Central memory CD8-positive, alpha-beta T cell (primary cell): ENCODE data around the gene AIDA.
A peak's percentile ranks its signal among the peaks of the same experiment; 100 is the strongest.

ENCODE experiments used
- ATAC-seq: fragments of 150-1000 bp; cut with Tn5 transposase; replicated peaks from 2 replicates; pipeline ENCODE4 v1.10.0; 2022; ENCODE audit warnings: mild to moderate bottlenecking, moderate FRiP score, moderate number of reproducible peaks; ENCODE audit not compliant: poor library complexity, severe bottlenecking; ENCODE audit errors: extremely low read depth
- DNase-seq, 2 donors: peaks; one replicate each; pipeline ENCODE4 v3.0.0; 2021; ENCODE audit warnings: low spot score in 2 of 2
- H3K27ac Mint-ChIP-seq: one replicate; pipeline ENCODE4 v1.8.0; 2022; ENCODE audit warnings: low read depth, mild to moderate bottlenecking, moderate library complexity, mixed read lengths
- H3K27me3 Mint-ChIP-seq: one replicate; pipeline ENCODE4 v1.8.0; 2022; ENCODE audit warnings: mixed read lengths
- H3K36me3 Mint-ChIP-seq: one replicate; pipeline ENCODE4 v1.8.0; 2022; ENCODE audit warnings: mild to moderate bottlenecking, moderate library complexity, mixed read lengths; ENCODE audit not compliant: insufficient read depth
- H3K4me1 Mint-ChIP-seq: one replicate; pipeline ENCODE4 v1.8.0; 2022; ENCODE audit warnings: mixed read lengths
- H3K4me3 Mint-ChIP-seq: one replicate; pipeline ENCODE4 v1.8.0; 2022; ENCODE audit warnings: mild to moderate bottlenecking, moderate library complexity, mixed read lengths
- H3K9me3 Mint-ChIP-seq: one replicate; pipeline ENCODE4 v1.8.0; 2022; ENCODE audit warnings: mixed read lengths

The AIDA gene

GRCh38 chr1:222656391-222657155 is 55.7 kb downstream of the AIDA start:
- peak overlapping the region; percentile 99 for H3K27ac Mint-ChIP-seq
- H3K4me3 Mint-ChIP-seq = no peak overlapping the region
- peaks cover 83% of the 10 kb centered on the region for H3K36me3 Mint-ChIP-seq
- ATAC-seq (no peak), DNase-seq (no peak)
- no peaks in the 10 kb centered on the region for H3K27me3 Mint-ChIP-seq
- no peaks in the 10 kb centered on the region for H3K9me3 Mint-ChIP-seq
- peaks cover 49% of the 10 kb centered on the region for H3K4me1 Mint-ChIP-seq

GRCh38 chr1:222654849-222655248 is 57.4 kb downstream of the AIDA start:
- H3K4me3 Mint-ChIP-seq = peak overlapping the region; percentile 49
- H3K4me1 Mint-ChIP-seq = peaks cover 49% of the 10 kb centered on the region
- no peaks in the 10 kb centered on the region for H3K9me3 Mint-ChIP-seq
- ATAC-seq = peak; percentile 99
- H3K36me3 Mint-ChIP-seq = peaks cover 85% of the 10 kb centered on the region
- peak; percentile 43 to 74 for DNase-seq
- H3K27ac Mint-ChIP-seq = peak overlapping the region; percentile 99
- H3K27me3 Mint-ChIP-seq = no peaks in the 10 kb centered on the region

GRCh38 chr1:222653178-222653827 is 59.0 kb downstream of the AIDA start:
- no peak for DNase-seq

GRCh38 chr1:222652676-222653075 is 59.6 kb downstream of the AIDA start:
- DNase-seq (no peak), ATAC-seq (no peak)
- peaks cover 44% of the 10 kb centered on the region for H3K4me1 Mint-ChIP-seq
- H3K4me3 Mint-ChIP-seq = no peak overlapping the region
- peaks cover 71% of the 10 kb centered on the region for H3K36me3 Mint-ChIP-seq
- no peaks in the 10 kb centered on the region for H3K9me3 Mint-ChIP-seq
- H3K27me3 Mint-ChIP-seq = no peaks in the 10 kb centered on the region
- peak overlapping the region; percentile 99 for H3K27ac Mint-ChIP-seq

More at GRCh38 chr1:222653178-222653827, 59.0 kb downstream of the AIDA start:
- ATAC-seq = no peak
- no peak overlapping the region for H3K4me3 Mint-ChIP-seq
- peaks cover 72% of the 10 kb centered on the region for H3K36me3 Mint-ChIP-seq
- H3K27ac Mint-ChIP-seq = peak overlapping the region; percentile 99
- H3K9me3 Mint-ChIP-seq = no peaks in the 10 kb centered on the region
- H3K27me3 Mint-ChIP-seq = no peaks in the 10 kb centered on the region
- H3K4me1 Mint-ChIP-seq = peaks cover 47% of the 10 kb centered on the region

GRCh38 chr1:222644636-222644980 is 67.7 kb downstream of the AIDA start:
- Mint-ChIP-seq H3K27ac (peak overlapping the region; percentile 99), H3K27me3 (no peaks in the 10 kb centered on the region), H3K4me1 (peaks cover 22% of the 10 kb centered on the region), H3K36me3 (peaks cover 30% of the 10 kb centered on the region), H3K4me3 (peak overlapping the region; percentile 96), H3K9me3 (no peaks in the 10 kb centered on the region)
- DNase-seq (no peak), ATAC-seq (peak; percentile 61)

- peak overlapping the region; percentile 99 for H3K27ac Mint-ChIP-seq
- H3K27me3 Mint-ChIP-seq = no peaks in the 10 kb centered on the region
- H3K36me3 Mint-ChIP-seq = peaks cover 30% of the 10 kb centered on the region
- no peaks in the 10 kb centered on the region for H3K9me3 Mint-ChIP-seq
- DNase-seq (peak; percentile 93 to 98), ATAC-seq (peak; percentile 93)
- H3K4me1 Mint-ChIP-seq = peaks cover 22% of the 10 kb centered on the region
- peak overlapping the region; percentile 96 for H3K4me3 Mint-ChIP-seq
These were observed 68.2 kb downstream of the AIDA start for GRCh38 chr1:222643938-222644635.

GRCh38 chr1:222643606-222643937 is 68.7 kb downstream of the AIDA start:
- H3K27me3 Mint-ChIP-seq = no peaks in the 10 kb centered on the region
- peak overlapping the region; percentile 96 for H3K4me3 Mint-ChIP-seq
- peak overlapping the region; percentile 99 for H3K27ac Mint-ChIP-seq
- H3K36me3 Mint-ChIP-seq = peaks cover 28% of the 10 kb centered on the region
- H3K4me1 Mint-ChIP-seq = peaks cover 22% of the 10 kb centered on the region
- ATAC-seq = peak; percentile 25
- no peaks in the 10 kb centered on the region for H3K9me3 Mint-ChIP-seq
- no peak for DNase-seq

- Mint-ChIP-seq H3K36me3 (peaks cover 30% of the 10 kb centered on the region), H3K4me3 (no peak overlapping the region), H3K4me1 (peaks cover 22% of the 10 kb centered on the region), H3K27ac (no peak overlapping the region), H3K27me3 (no peaks in the 10 kb centered on the region), H3K9me3 (no peaks in the 10 kb centered on the region)
- ATAC-seq (no peak), DNase-seq (no peak)
These were observed 69.8 kb downstream of the AIDA start for GRCh38 chr1:222642468-222642867.

- H3K27me3 Mint-ChIP-seq = no peaks in the 10 kb centered on the region
- H3K4me1 Mint-ChIP-seq = peaks cover 22% of the 10 kb centered on the region
- no peak for DNase-seq
- H3K9me3 Mint-ChIP-seq = no peaks in the 10 kb centered on the region
- H3K27ac Mint-ChIP-seq = no peak overlapping the region
- H3K36me3 Mint-ChIP-seq = peaks cover 29% of the 10 kb centered on the region
- ATAC-seq = no peak
- no peak overlapping the region for H3K4me3 Mint-ChIP-seq
These were observed 70.9 kb downstream of the AIDA start for GRCh38 chr1:222641269-222641948.

- Mint-ChIP-seq H3K9me3 (no peaks in the 10 kb centered on the region), H3K4me3 (no peak overlapping the region), H3K27me3 (no peaks in the 10 kb centered on the region), H3K36me3 (peaks cover 26% of the 10 kb centered on the region), H3K27ac (no peak overlapping the region), H3K4me1 (peaks cover 5% of the 10 kb centered on the region)
- ATAC-seq (peak; percentile 81), DNase-seq (peak; percentile 35 to 74)
These were observed 77.9 kb downstream of the AIDA start for GRCh38 chr1:222634180-222635013.

- DNase-seq (no peak), ATAC-seq (no peak)
- Mint-ChIP-seq H3K27ac (no peak overlapping the region), H3K9me3 (no peaks in the 10 kb centered on the region), H3K36me3 (peaks cover 29% of the 10 kb centered on the region), H3K27me3 (no peaks in the 10 kb centered on the region), H3K4me1 (peaks cover 5% of the 10 kb centered on the region), H3K4me3 (no peak overlapping the region)
These were observed 79.5 kb downstream of the AIDA start for GRCh38 chr1:222632749-222633148.
